Keratinocyte (primary cell): Measurements from ENCODE around the gene RET. TPM values are rescaled to one million over a fixed set of nuclear protein-coding genes. Genes with fewer than 3 reads are reported as not detected.

Source experiments
- DNase-seq: peaks from one replicate; pipeline ENCODE4 v3.0.0-alpha.2; 2011; ENCODE audit warnings: low read depth, missing footprints, low spot score
- FAIRE-seq: peaks from 2 replicates; lab custom pipeline; 2011; peaks lifted over from hg19 to GRCh38; lab: Jason Lieb, UNC
- H2AFZ ChIP-seq: 2 replicates; pipeline ENCODE4 v1.6.0; 2012; ENCODE audit warnings: low read length, control low read depth, inconsistent platforms; ENCODE audit not compliant: control insufficient read depth
- H3K27ac ChIP-seq: 2 replicates; pipeline ENCODE4 v1.5.1; 2011; ENCODE audit warnings: low read length; ENCODE audit not compliant: control insufficient read depth, insufficient read depth
- H3K27me3 ChIP-seq: 3 replicates; pipeline ENCODE4 v1.6.0; 2011; ENCODE audit warnings: low read length; ENCODE audit not compliant: control insufficient read depth, insufficient read depth; ENCODE audit errors: extremely low read depth
- H3K36me3 ChIP-seq, 2 experiments: 2 replicates in 1 of 2; 3 replicates in 1 of 2; pipeline ENCODE4 v1.5.1; 2011; ENCODE audit warnings: low read length in 2 of 2, mild to moderate bottlenecking in 1 of 2; ENCODE audit not compliant: control insufficient read depth in 2 of 2, insufficient read depth in 2 of 2; ENCODE audit errors: extremely low read depth in 1 of 2
- H3K4me1 ChIP-seq: 3 replicates; pipeline ENCODE4 v1.5.1; 2011; ENCODE audit warnings: low read length; ENCODE audit not compliant: control insufficient read depth, insufficient read depth; ENCODE audit errors: extremely low read depth
- H3K4me2 ChIP-seq: 3 replicates; pipeline ENCODE4 v1.6.0; 2011; ENCODE audit warnings: low read depth, low read length; ENCODE audit not compliant: control insufficient read depth, insufficient read depth; ENCODE audit errors: extremely low read depth
- H3K4me3 ChIP-seq, 3 experiments: fragments of 200-600 bp in 1 of 3; sonication (generic) in 1 of 3; 2 replicates in 2 of 3; 3 replicates in 1 of 3; pipeline ENCODE4 v1.5.1; 2011 to 2016; ENCODE audit warnings: low read length in 3 of 3, mild to moderate bottlenecking in 3 of 3, control low read depth in 2 of 3, inconsistent platforms in 1 of 3, low read depth in 1 of 3, mixed read lengths in 1 of 3, mixed run types in 1 of 3, moderate library complexity in 1 of 3; ENCODE audit not compliant: control insufficient read depth in 2 of 3, insufficient read depth in 2 of 3; ENCODE audit errors: extremely low read depth in 1 of 3
- H3K79me2 ChIP-seq: 2 replicates; pipeline ENCODE4 v1.6.0; 2012; ENCODE audit warnings: low read length; ENCODE audit not compliant: control insufficient read depth, insufficient read depth
- H3K9ac ChIP-seq: 3 replicates; pipeline ENCODE4 v1.6.0; 2011; ENCODE audit warnings: low read length; ENCODE audit not compliant: control insufficient read depth, insufficient read depth; ENCODE audit errors: extremely low read depth
- H3K9me1 ChIP-seq: 3 replicates; pipeline ENCODE4 v1.6.0; 2011; ENCODE audit warnings: low read length; ENCODE audit not compliant: control insufficient read depth, insufficient read depth; ENCODE audit errors: extremely low read depth
- H3K9me3 ChIP-seq: 2 replicates; pipeline ENCODE4 v1.5.1; 2012; ENCODE audit warnings: low read depth, low read length; ENCODE audit not compliant: control insufficient read depth
- H4K20me1 ChIP-seq: 3 replicates; pipeline ENCODE4 v1.6.0; 2011; ENCODE audit warnings: low read length; ENCODE audit not compliant: control insufficient read depth, insufficient read depth; ENCODE audit errors: extremely low read depth
- CTCF ChIP-seq, 3 experiments: IDR thresholded peaks in 1 of 3; conservative IDR thresholded peaks in 1 of 3; optimal IDR thresholded peaks in 1 of 3; 2 replicates in 2 of 3; 3 replicates in 1 of 3; pipeline versions ENCODE3 to v1.5.1; 2011; ENCODE audit warnings: low read length in 3 of 3, mild to moderate bottlenecking in 3 of 3, moderate library complexity in 2 of 3, control low read depth in 1 of 3, inconsistent platforms in 1 of 3; ENCODE audit not compliant: insufficient read depth in 2 of 3; ENCODE audit errors: extremely low read depth in 1 of 3
- EZH2 ChIP-seq: IDR thresholded peaks from one replicate; pipeline ENCODE4 v1.6.1; 2012; ENCODE audit warnings: inconsistent platforms, mild to moderate bottlenecking, low read length, moderate library complexity
- dilution Hi-C: fragments of 300-500 bp; cut with MboI; formaldehyde crosslinking; loops from one replicate; pipeline ENCODE4 v1.7.0; 2020; ENCODE audit warnings: low sequenced_read_pairs; ENCODE audit not compliant: extremely low pct_ligation_motif_present
- polyA plus RNA-seq, 5 experiments: library from polyadenylated mRNA; depleted of rRNA in 3 of 5; stranded (reverse) in 3 of 5; stranded (forward) in 1 of 5; unstranded in 1 of 5; fragments of >200 nt; gene quantifications; 1 replicate in 1 of 5; 2 replicates in 3 of 5; 3 replicates in 1 of 5; pipeline versions ENCODE4 v1.2.1 to v1.2.3, GENCODE V29; 2011 to 2012; ENCODE audit warnings: missing spikeins in 2 of 5, low read depth in 1 of 5, low replicate concordance in 1 of 5

Gene RET
- polyA plus RNA-seq, 1 donor (not counting 4 experiments of a cell fraction or from before 2014, with no cell fraction given): 0.21 TPM

DNA sequence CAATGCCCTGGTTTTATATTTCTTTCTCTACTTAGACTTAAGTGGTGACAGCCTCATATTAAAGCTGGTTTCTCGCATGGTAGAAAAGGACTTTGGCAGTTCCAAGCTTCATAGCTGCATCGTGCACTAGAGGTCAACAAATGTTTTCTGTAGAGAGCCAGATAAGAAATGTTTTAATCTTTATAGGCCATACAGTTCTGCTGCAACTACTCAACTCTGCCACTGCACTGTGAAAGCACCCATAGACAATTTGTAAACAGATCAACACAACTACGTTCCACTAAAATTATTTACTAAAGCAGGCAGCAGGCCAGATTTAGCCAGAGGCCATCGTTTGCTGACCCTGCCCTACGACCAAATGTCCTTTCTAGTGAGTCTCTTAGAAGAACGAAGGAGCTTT, 98.1 kb downstream of the RET start:
- Histone ChIP-seq H3K4me3 (no peak overlapping the region), H3K9me3 (no peaks in the 10 kb centered on the region), H3K4me2 (no peak overlapping the region), H3K27ac (no peak overlapping the region), H3K27me3 (no peaks in the 10 kb centered on the region), H3K36me3 (peaks cover 2 to 8% of the 10 kb centered on the region in 2 experiments), H4K20me1 (no peaks in the 10 kb centered on the region), H3K4me1 (peaks cover 2% of the 10 kb centered on the region), H3K79me2 (no peaks in the 10 kb centered on the region), H3K9ac (no peak overlapping the region), H3K9me1 (no peaks in the 10 kb centered on the region), H2AFZ (no peak overlapping the region)
- DNase-seq: no peak
- TF ChIP-seq EZH2 (no peak), CTCF (optimal IDR thresholded peaks at IDR 0.05 in 1 of 3, IDR thresholded peaks at IDR 0.05 in 1 of 3, conservative IDR thresholded peaks at IDR 0.05 in 1 of 3; ENCODE audit: extremely low read depth in 1 of 3, insufficient read depth in 2 of 3, low read length in 3 of 3) (no peak)
- dilution Hi-C loops: no loop called here
- FAIRE-seq: no peak

DNA sequence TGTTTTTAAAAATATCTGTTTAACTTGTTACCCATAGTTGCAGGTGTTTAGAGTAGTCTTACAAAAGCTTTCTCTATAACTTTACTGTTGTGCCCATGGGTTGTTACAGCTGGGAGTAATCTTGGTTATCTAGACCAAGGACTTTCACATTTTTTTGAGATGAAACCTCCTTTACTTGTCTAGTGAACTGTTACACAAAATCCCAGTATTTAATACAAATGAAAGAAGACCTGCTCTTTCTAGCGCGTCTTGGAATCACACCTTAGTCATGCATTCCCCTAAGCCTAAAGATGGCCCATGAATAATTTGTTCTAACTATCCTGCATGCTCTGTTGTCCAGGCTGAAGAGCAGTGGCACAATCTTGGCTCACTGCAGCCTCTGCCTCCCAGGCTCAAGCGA, 99.4 kb downstream of the RET start:
- H3K27ac ChIP-seq: no peak overlapping the region
- no peak overlapping the region for H3K9ac ChIP-seq
- peaks cover 2% of the 10 kb centered on the region for H3K4me1 ChIP-seq
- peaks cover 2 to 10% of the 10 kb centered on the region in 2 experiments for H3K36me3 ChIP-seq
- no peak for TF ChIP-seq EZH2
- no peak for TF ChIP-seq CTCF (optimal IDR thresholded peaks at IDR 0.05 in 1 of 3, IDR thresholded peaks at IDR 0.05 in 1 of 3, conservative IDR thresholded peaks at IDR 0.05 in 1 of 3; ENCODE audit: extremely low read depth in 1 of 3, insufficient read depth in 2 of 3, low read length in 3 of 3)
- dilution Hi-C loops: no loop called here
- H3K27me3 ChIP-seq: no peaks in the 10 kb centered on the region
- no peak overlapping the region for H2AFZ ChIP-seq
- H3K79me2 ChIP-seq: no peaks in the 10 kb centered on the region
- H3K9me3 ChIP-seq: no peaks in the 10 kb centered on the region
- no peaks in the 10 kb centered on the region for H4K20me1 ChIP-seq
- H3K4me2 ChIP-seq: no peak overlapping the region
- no peak for FAIRE-seq
- no peaks in the 10 kb centered on the region for H3K9me1 ChIP-seq
- no peak overlapping the region for H3K4me3 ChIP-seq
- DNase-seq: no peak
